IMR-90 (cell line): Measurements from ENCODE around the gene VPS50. TPM values are rescaled to one million over a fixed set of nuclear protein-coding genes. Genes with fewer than 3 reads are reported as not detected.
A peak's percentile ranks its signal among the peaks of the same experiment; 100 is the strongest.

Experiments
- ATAC-seq: fragments of 200-7000 bp; cut with Tn5 transposase; 2 replicates; pipeline ENCODE4 v1.9.1; 2020; ENCODE audit warnings: low read depth, mild to moderate bottlenecking, moderate library complexity
- BruUV-seq: library from RNA; stranded (reverse); fragments of 400-500 nt; replicated peaks from 2 replicates; lab custom pipeline; 2021; lab: Mats Ljungman, UMichigan
- CTCF ChIA-PET: fragments of 300-600 bp; formaldehyde crosslinking; extraction: SDS; loops from one replicate; lab custom pipeline; 2021; ENCODE audit warnings: antibody characterized with exemption; lab: Yijun Ruan, JAX
- POLR2A ChIA-PET: fragments of 300-600 bp; sonication (Branson Sonifier 250); formaldehyde crosslinking; loops from one replicate; lab custom pipeline; 2022; ENCODE audit warnings: antibody characterized with exemption; ENCODE audit not compliant: unreplicated experiment; lab: Charles Lee
- DNase-seq: peaks from one replicate; pipeline ENCODE4 v3.0.0; 2013
- H2AFZ ChIP-seq: replicated peaks from 2 replicates; pipeline ENCODE3; 2013; ENCODE audit warnings: low read length, mild to moderate bottlenecking; ENCODE audit not compliant: poor library complexity
- H2AK5ac ChIP-seq: 2 replicates; pipeline ENCODE4 v1.6.1; 2013; ENCODE audit warnings: low read depth, low read length, inconsistent platforms
- H2AK9ac ChIP-seq: replicated peaks from 2 replicates; pipeline ENCODE3; 2013; ENCODE audit warnings: mild to moderate bottlenecking, low read depth, low read length, moderate library complexity; ENCODE audit not compliant: poor library complexity
- H2BK120ac ChIP-seq: 2 replicates; pipeline ENCODE4 v1.6.1; 2013; ENCODE audit warnings: low read depth, low read length, inconsistent platforms
- H2BK15ac ChIP-seq: 3 replicates; pipeline ENCODE4 v1.6.1; 2013; ENCODE audit warnings: low read depth, low read length, inconsistent platforms
- H2BK20ac ChIP-seq: 2 replicates; pipeline ENCODE4 v1.6.1; 2013; ENCODE audit warnings: low read depth, mild to moderate bottlenecking, inconsistent platforms, low read length, moderate library complexity
- H2BK5ac ChIP-seq: 2 replicates; pipeline ENCODE4 v1.6.1; 2013; ENCODE audit warnings: mild to moderate bottlenecking, low read depth, low read length, inconsistent platforms; ENCODE audit not compliant: poor library complexity, severe bottlenecking
- H3K14ac ChIP-seq: replicated peaks from 2 replicates; pipeline ENCODE4 v1.6.1; 2013; ENCODE audit warnings: low read depth, low read length, inconsistent platforms
- H3K18ac ChIP-seq: 2 replicates; pipeline ENCODE4 v1.6.1; 2013; ENCODE audit warnings: low read depth, low read length, control low read depth
- H3K23ac ChIP-seq: 2 replicates; pipeline ENCODE4 v1.6.1; 2013; ENCODE audit warnings: low read depth, low read length, inconsistent platforms
- H3K27ac ChIP-seq: 2 replicates; pipeline ENCODE4 v1.5.1; 2013; ENCODE audit warnings: mild to moderate bottlenecking, control low read depth, low read length; ENCODE audit not compliant: insufficient read depth
- H3K27me3 ChIP-seq: 2 replicates; pipeline ENCODE4 v1.6.1; 2013; ENCODE audit warnings: low read length; ENCODE audit not compliant: control insufficient read depth, insufficient read depth
- H3K36me3 ChIP-seq: 2 replicates; pipeline ENCODE4 v1.6.1; 2013; ENCODE audit warnings: low read length, mixed read lengths; ENCODE audit not compliant: control insufficient read depth, insufficient read depth
- H3K4ac ChIP-seq: 2 replicates; pipeline ENCODE4 v1.6.1; 2013; ENCODE audit warnings: low read depth, low read length, inconsistent platforms
- H3K4me1 ChIP-seq: 2 replicates; pipeline ENCODE4 v1.6.1; 2013; ENCODE audit warnings: low read length, mixed read lengths; ENCODE audit not compliant: control insufficient read depth, insufficient read depth
- H3K4me2 ChIP-seq: 2 replicates; pipeline ENCODE4 v1.6.1; 2013; ENCODE audit warnings: low read depth, mild to moderate bottlenecking, control low read depth, low read length, moderate library complexity
- H3K4me3 ChIP-seq: 2 replicates; pipeline ENCODE4 v1.5.1; 2013; ENCODE audit warnings: low read depth, mild to moderate bottlenecking, control low read depth, low read length, moderate library complexity; ENCODE audit not compliant: insufficient read depth
- H3K56ac ChIP-seq: 2 replicates; pipeline ENCODE4 v1.6.1; 2013; ENCODE audit warnings: low read length, inconsistent platforms; ENCODE audit not compliant: insufficient read depth; ENCODE audit errors: extremely low read depth
- H3K79me1 ChIP-seq, 2 experiments: 2 replicates each; pipeline ENCODE4 v1.6.1; 2013; ENCODE audit warnings: low read length in 2 of 2, inconsistent platforms in 1 of 2, low read depth in 1 of 2
- H3K9ac ChIP-seq: 2 replicates; pipeline ENCODE4 v1.6.1; 2013; ENCODE audit warnings: low read depth, low read length, control low read depth
- H3K9me1 ChIP-seq: 2 replicates; pipeline ENCODE4 v1.6.1; 2013; ENCODE audit warnings: low read length, inconsistent platforms; ENCODE audit not compliant: insufficient read depth
- H3K9me3 ChIP-seq: 2 replicates; pipeline ENCODE4 v1.6.1; 2013; ENCODE audit warnings: low read length; ENCODE audit not compliant: control insufficient read depth, insufficient read depth
- H4K20me1 ChIP-seq: 2 replicates; pipeline ENCODE4 v1.6.1; 2013; ENCODE audit warnings: low read length, inconsistent platforms; ENCODE audit not compliant: insufficient read depth
- H4K5ac ChIP-seq: 2 replicates; pipeline ENCODE4 v1.6.1; 2013; ENCODE audit warnings: mild to moderate bottlenecking, low read depth, low read length, control low read depth
- H4K8ac ChIP-seq, 2 experiments: 2 replicates each; pipeline ENCODE4 v1.6.1; 2013; ENCODE audit warnings: low read depth in 2 of 2, low read length in 2 of 2, control low read depth in 1 of 2, inconsistent platforms in 1 of 2
- H4K91ac ChIP-seq: 2 replicates; pipeline ENCODE4 v1.6.1; 2013; ENCODE audit warnings: low read depth, low read length, inconsistent platforms; ENCODE audit not compliant: insufficient read depth
- BHLHE40 ChIP-seq: fragments of 150-350 bp; IDR thresholded peaks from 2 replicates; pipeline ENCODE4 v1.6.1; 2016; ENCODE audit warnings: mild to moderate bottlenecking, low read depth, low read length
- CHD1 ChIP-seq: IDR thresholded peaks from 2 replicates; pipeline ENCODE4 v1.6.1; 2012; ENCODE audit warnings: low read depth, low read length, improper control_type of control experiment
- CTCF ChIP-seq: conservative IDR thresholded peaks from 2 replicates; pipeline ENCODE4 v1.5.1; 2012; ENCODE audit warnings: mild to moderate bottlenecking, low read depth, low read length, improper control_type of control experiment
- ELK1 ChIP-seq: fragments of 150-350 bp; IDR thresholded peaks from 2 replicates; pipeline ENCODE4 v1.6.1; 2016; ENCODE audit warnings: low read depth, mild to moderate bottlenecking, low read length, moderate library complexity, borderline replicate concordance
- FOS ChIP-seq: fragments of 150-350 bp; IDR thresholded peaks from 2 replicates; pipeline ENCODE4 v1.6.1; 2016; ENCODE audit warnings: low read depth, low read length
- MAFK ChIP-seq: IDR thresholded peaks from 2 replicates; pipeline ENCODE4 v1.6.1; 2012; ENCODE audit warnings: low read depth, low read length, improper control_type of control experiment
- MAZ ChIP-seq: IDR thresholded peaks from 2 replicates; pipeline ENCODE4 v1.6.1; 2012; ENCODE audit warnings: low read depth, mild to moderate bottlenecking, low read length, improper control_type of control experiment, moderate library complexity, borderline replicate concordance
- MXI1 ChIP-seq: IDR thresholded peaks from 2 replicates; pipeline ENCODE4 v1.6.1; 2012; ENCODE audit warnings: low read depth, mild to moderate bottlenecking, low read length, moderate library complexity, borderline replicate concordance
- POLR2A ChIP-seq: IDR thresholded peaks from 2 replicates; pipeline ENCODE4 v1.6.1; 2012; ENCODE audit warnings: mild to moderate bottlenecking, low read depth, low read length
- RCOR1 ChIP-seq: IDR thresholded peaks from 2 replicates; pipeline ENCODE4 v1.6.1; 2012; ENCODE audit warnings: mild to moderate bottlenecking, low read length, improper control_type of control experiment; ENCODE audit not compliant: insufficient replicate concordance
- RFX5 ChIP-seq: IDR thresholded peaks from 2 replicates; pipeline ENCODE4 v1.8.0; 2012; ENCODE audit warnings: low read depth, mild to moderate bottlenecking, low read length, moderate library complexity
- SMC3 ChIP-seq: fragments of 150-350 bp; IDR thresholded peaks from 2 replicates; pipeline ENCODE4 v1.6.1; 2016; ENCODE audit warnings: low read depth, mild to moderate bottlenecking, antibody characterized with exemption, low read length, moderate library complexity
- USF2 ChIP-seq: fragments of 150-350 bp; IDR thresholded peaks from 2 replicates; pipeline ENCODE4 v1.6.1; 2017; ENCODE audit warnings: mild to moderate bottlenecking, antibody characterized with exemption, low read length, low read depth
- WGBS, 2 experiments: methylation state at CpG; one replicate each; pipeline versions ENCODE4 v1.1.5 to v1.1.7; 2013; ENCODE audit warnings: missing lambda C conversion rate in 2 of 2; ENCODE audit not compliant: insufficient read length in 1 of 2; ENCODE audit errors: extremely low coverage in 2 of 2; 5-methylcytosine and 5-hydroxymethylcytosine counted together
- dilution Hi-C: fragments of 300-500 bp; cut with HindIII; formaldehyde crosslinking; loops from one replicate; pipeline ENCODE4 v1.14.3; 2018; ENCODE audit warnings: low sequenced_read_pairs; ENCODE audit not compliant: unreplicated experiment
- in situ Hi-C: fragments of 300-500 bp; cut with MboI; formaldehyde crosslinking; loops from 3 replicates; pipeline ENCODE4 v1.14.3; 2019; ENCODE audit warnings: low sequenced_read_pairs, inconsistent platforms, mixed read lengths
- intact Hi-C: fragments of 100-400 bp; cut with micrococcal nuclease; formaldehyde crosslinking; loops from 2 replicates; pipeline ENCODE4 v1.10.0; 2022
- polyA plus RNA-seq, 3 experiments: library from polyadenylated mRNA; depleted of rRNA; stranded (reverse); fragments of >200 nt; gene quantifications; 2 replicates each; pipeline ENCODE4 v1.2.3, GENCODE V29; 2012; ENCODE audit warnings: low replicate concordance in 1 of 3
- total RNA-seq: library from RNA; depleted of rRNA; stranded (reverse); fragments of >200 nt; gene quantifications from 2 replicates; pipeline ENCODE4 v1.2.3, GENCODE V29; 2012

Gene VPS50
- total and polyA plus RNA-seq, 2 of the 4 experiments (the other 2 are of a cell fraction): 7.1 to 22.0 TPM

- no peaks in the 10 kb centered on the region for H3K9me1 ChIP-seq
- H2AK5ac ChIP-seq: no peak overlapping the region
- H3K56ac ChIP-seq: no peak overlapping the region
- no peaks in the 10 kb centered on the region for H3K9me3 ChIP-seq
- no CpG with 5 or more reads among the region's 4 CpGs for WGBS, 2 experiments
- dilution Hi-C loops: no loop called here
- peak overlapping the region; percentile 29; the same call in 1 of the 2 replicates for H3K14ac ChIP-seq
- H4K91ac ChIP-seq: no peak overlapping the region
- intact Hi-C loops: no loop called here
- no peak overlapping the region for H4K5ac ChIP-seq
- ChIA-PET POLR2A (no interaction called here), CTCF (interaction anchor here (0.9 kb wide), 1 partner anchor 29 kb away, joined by 3 read pairs; no protein-coding TSS in a partner anchor)
- TF ChIP-seq ELK1: no peak
- TF ChIP-seq CTCF: no peak
- no peak for TF ChIP-seq SMC3
- no peak for TF ChIP-seq CHD1
- no peak for TF ChIP-seq MAZ
- no peak for TF ChIP-seq RCOR1
- TF ChIP-seq USF2: no peak
- TF ChIP-seq FOS: no peak
- TF ChIP-seq POLR2A: no peak
- TF ChIP-seq MXI1: no peak
- TF ChIP-seq RFX5: no peak
- TF ChIP-seq BHLHE40: no peak
- no peak for TF ChIP-seq MAFK
- no peak overlapping the region for H2BK20ac ChIP-seq
- no peak overlapping the region for H4K8ac ChIP-seq
- in situ Hi-C loops: no loop called here
- no peak overlapping the region; the same call in 1 of the 2 replicates for H3K4me2 ChIP-seq
- peak overlapping the region; percentile 20; the same call in 1 of the 2 replicates for H2BK120ac ChIP-seq
- no peaks in the 10 kb centered on the region for H3K27me3 ChIP-seq
- H3K27ac ChIP-seq: no peak overlapping the region
- peaks cover 6% of the 10 kb centered on the region; the same call in 1 of the 2 replicates for H3K4me1 ChIP-seq
- BruUV-seq: no TSS peak
- H3K79me1 ChIP-seq: no peaks in the 10 kb centered on the region
- H3K9ac ChIP-seq: no peak overlapping the region
- peak overlapping the region; percentile 24 for H2BK5ac ChIP-seq
- H3K4me3 ChIP-seq: no peak overlapping the region
- no peak overlapping the region for H3K23ac ChIP-seq
- H2AFZ ChIP-seq: no peak overlapping the region
- 0 out of 2 replicates have a peak, but pooled peaks cover 2% of the 10 kb centered on the region for H3K36me3 ChIP-seq
- H3K18ac ChIP-seq: no peak overlapping the region
- DNase-seq: peak; percentile 50
- no peak for ATAC-seq
- no peaks in the 10 kb centered on the region for H4K20me1 ChIP-seq
- no peak overlapping the region for H2AK9ac ChIP-seq
- no peak overlapping the region for H2BK15ac ChIP-seq
- H3K4ac ChIP-seq: peak overlapping the region; percentile 10; the same call in 1 of the 2 replicates
Measured at GRCh38 chr7:93310346-93310745, 78.2 kb downstream of the VPS50 start.
